GM18502 (cell line): ENCODE results near the gene KLHL13.
"Not testable (repeated sequence)": the region's sequence is repeated elsewhere in the genome, so short reads cannot be mapped to it uniquely, and the experiment has no call there.

Source experiments
- ATAC-seq: cut with Tn5 transposase; IDR thresholded peaks from one replicate; pipeline ENCODE4 v1.9.1; 2021; ENCODE audit warnings: mild to moderate bottlenecking; ENCODE audit not compliant: unreplicated experiment, poor library complexity

Gene KLHL13

DNA sequence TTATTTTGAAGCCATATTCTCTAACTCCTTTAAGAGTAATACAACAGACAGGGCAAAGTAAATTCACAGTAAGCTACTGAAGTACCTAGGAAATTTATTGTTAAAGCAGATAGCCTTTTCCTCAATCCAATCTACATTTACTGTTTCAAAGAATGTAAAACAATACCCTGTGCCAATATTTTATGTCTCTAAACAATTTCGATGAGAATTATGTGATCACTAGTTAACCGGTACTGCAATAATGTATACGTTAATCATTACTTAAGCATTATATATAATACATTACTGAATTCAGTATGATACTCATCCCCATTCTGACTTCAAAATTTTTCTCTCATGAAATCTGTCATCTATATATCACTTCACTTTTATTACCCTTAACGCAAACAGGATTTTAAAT, 28.5 kb downstream of the KLHL13 start:
- ATAC-seq = no peak

DNA sequence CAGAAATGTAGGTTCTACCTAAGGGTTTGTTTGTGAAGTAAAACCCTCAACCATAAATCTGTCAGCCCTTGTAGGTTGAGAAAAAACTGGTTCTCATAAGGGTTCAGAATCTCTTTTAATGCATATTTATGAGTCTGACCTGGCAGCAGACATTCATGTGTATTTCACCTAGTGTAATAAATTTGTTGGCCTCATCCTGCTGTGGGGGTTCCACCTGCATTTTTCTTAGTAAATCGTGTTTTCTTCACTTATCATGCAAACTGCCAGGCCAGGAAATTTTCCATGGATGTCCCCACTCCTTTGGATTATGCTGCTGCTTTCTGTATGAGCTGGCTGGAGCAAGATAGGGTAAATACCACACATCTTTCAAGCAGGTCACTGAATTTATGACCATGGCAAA, 42.4 kb downstream of the KLHL13 start:
- no peak for ATAC-seq

DNA sequence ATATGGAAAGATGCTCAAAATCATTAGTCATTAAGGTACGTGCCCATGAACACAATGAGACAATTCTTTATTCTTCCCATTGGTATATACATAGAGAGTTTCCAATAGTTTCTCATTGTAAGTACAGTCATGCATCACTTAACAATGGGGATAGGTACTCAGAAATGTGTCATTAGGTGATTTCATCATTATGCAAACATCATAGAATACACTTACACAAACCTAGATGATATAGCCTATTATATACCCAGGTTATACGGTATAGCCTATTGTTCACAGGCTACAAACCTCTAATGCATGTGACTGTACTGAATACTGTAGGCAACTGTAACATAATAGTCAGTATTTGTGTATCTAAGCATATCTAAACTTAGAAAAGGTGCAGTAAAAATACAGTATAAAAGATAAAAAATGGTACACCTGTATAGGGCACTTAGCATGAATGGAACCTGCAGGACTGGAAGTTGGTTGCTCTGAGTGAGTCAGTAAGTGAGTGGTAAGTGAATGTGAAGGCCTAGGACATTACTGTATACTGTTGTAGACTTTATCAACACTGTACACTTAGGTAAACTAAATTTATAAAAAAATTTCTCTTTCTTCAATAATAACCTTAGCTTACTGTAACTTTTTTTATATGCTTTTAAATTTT, 49.6 kb downstream of the KLHL13 start:
- no peak for ATAC-seq

DNA sequence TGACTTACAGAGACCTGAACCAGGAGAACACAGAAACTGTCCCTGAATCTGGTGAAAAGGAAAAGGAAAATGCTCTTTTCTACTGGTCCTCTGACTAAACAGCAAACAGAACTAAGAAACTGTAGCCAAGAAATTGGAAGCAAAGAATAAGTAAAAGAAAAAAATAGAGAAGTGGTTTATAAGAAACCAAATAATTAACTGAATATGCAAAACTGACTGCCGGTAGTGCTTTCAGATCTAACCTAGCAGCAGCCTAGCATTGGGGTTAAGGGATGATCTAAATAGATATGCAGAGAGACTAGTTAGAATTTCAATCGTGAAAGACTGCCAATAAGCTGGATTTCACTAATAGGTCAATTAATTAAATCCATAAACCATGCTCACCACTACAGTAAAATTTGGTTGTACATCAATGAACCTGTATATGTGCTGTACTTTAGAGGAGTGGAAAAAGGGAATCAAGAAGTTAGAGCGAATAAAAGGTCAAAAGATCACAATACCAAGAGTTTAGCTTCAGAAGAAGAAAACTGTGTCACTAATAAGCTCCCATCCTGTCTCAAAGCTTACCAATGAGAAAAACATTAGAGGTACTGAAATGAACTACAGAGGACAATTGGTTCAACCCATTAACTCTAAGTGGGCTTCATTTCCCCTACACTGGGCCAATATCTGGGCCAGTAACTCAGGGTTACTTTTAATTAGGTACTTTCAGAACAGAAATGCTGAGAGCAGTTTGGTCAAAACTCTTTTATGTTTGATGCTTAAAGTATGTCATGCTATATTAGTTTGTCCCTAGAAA, 53.6 kb downstream of the KLHL13 start:
- ATAC-seq = peak; percentile 81

DNA sequence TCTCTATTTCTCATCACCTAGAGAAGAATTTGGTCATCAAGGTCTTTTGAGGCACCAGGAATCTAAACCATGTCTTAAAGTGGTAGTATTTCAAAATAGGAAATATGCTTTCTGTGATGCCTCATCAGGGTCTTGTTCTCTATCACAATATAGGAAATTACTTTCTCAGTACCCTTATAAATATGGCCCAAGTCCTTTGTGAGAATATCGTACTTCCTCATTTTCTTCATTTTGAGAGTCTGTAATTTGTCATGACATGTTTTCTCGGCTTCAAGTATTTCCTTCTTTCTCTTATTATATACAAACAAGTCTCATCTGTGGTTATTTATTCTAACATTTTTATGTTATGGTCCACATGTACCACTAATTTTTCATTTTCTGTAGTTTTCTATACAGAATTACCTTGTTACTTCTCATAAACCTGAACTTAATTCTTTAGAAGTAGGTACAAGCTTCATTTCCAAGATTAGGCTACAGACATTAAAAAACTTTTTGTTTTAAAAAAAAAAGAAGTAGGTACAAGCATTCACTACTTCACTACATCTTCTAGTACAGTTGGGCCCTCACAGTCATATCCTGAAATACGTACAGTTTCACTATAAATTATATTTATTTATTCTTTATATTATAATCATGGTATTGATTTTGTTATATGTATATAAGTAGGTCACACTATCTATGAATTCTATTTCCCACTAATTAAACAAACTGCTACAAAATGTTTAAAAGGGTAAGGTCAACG, 54.4 kb downstream of the KLHL13 start:
- ATAC-seq = peak; percentile 70

DNA sequence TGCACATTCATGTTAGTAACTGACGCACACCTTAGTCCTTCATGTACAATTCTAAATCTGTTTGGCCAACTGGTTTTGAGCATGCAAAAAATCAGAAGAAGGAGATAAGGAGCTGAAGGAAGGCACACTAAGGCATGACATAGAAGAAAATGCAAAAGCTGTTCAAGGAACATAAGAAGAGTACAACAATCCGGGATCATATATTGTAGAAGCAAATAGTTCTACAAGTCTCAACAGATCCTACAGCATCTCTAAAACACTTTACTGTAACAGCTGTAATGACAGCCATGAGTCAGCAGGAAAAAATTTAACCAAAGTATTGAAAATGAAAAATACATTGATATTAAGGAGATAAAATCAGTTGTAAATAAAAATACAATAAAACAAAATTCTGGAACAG, 57.7 kb downstream of the KLHL13 start:
- no peak for ATAC-seq

DNA sequence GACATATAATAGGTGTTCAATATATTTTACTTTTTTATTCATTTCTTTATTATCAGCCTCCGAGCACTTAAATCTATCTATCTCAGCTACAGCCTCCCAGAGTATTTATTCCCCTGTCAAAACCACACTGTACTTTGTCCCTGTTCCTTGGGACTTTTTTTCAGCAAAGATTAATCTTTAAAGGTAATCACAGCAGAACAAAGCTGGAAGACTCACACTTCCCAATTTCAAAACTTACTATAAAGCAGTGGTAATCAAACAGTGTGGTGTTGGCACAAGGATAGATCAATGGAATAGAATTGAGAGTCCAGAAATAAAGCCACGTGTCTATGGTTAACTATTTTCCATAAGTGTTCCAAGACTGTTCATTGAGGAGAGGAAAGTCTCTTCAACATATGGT, 59.7 kb downstream of the KLHL13 start:
- no peak for ATAC-seq

DNA sequence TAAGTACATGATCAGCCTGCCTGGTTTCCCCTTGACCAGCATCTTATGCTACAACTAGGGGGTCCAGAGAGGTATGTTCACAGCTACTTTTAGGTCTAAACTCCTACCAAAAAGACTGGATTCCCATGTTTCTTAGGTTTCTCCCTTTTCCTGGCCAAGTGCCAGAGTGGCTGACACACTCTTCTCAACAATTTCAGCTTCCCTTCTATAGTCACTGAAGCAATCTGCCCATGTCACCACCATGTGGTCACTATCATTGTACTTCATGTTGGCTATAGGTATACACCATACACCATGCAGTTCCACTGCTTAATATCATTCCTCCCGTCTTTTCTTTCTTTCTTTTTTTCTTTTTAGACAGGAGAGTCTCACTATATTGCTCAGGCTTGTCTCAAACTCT, 66.9 kb downstream of the KLHL13 start:
- ATAC-seq = no peak

DNA sequence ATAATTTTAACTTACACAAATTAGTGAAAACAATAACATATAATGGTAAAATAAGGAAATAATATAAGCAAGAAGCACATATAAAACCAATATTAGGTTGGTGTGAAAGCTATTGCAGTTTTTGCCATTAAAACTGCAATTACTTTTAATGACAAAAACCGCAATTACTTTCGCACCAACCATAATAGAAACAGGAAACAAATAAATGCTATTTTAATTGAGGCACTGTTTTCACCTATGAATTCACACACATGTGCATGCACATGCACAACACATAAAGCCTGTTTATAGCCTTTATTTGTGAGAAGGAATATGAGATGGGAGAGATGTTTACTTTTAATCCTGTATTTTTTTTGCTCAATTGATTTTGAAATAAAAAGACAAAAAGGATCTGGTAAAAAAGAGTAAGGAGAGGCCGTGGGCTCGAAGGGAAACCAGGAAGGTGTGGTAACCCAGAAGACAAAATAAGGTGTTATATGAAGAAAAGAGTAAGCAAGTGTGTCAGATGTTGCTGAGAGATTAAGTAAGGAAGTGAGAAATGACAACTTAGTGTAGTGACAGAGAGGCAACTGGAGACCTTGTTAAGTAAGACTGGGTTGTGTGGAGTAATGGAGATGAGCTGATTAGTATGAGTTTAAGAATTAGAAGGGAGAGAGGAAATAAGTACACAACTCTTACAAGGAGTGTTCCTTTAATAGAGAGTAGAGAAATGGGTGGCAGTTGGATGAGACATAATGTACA, 69.0 kb downstream of the KLHL13 start:
- ATAC-seq = no peak

DNA sequence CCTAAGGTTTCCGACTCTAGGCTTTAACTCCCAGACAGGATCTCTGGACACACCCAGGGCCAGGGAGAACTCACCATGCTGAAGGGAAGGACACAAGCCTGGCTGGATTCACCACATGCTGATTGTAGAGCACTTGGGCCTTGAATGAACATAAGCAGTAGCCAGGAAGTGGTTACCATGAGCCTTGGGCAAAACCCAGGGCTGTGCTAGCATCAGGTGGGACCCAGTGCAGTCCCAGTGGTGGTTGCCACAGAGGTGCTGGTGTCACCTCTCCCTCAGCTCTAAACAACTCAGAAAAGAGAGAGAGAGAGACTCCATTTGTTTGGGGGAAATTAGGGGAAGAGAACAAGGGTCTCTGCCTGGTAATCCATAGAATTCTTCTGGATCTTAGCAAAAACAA, 77.0 kb downstream of the KLHL13 start:
- no peak for ATAC-seq

DNA sequence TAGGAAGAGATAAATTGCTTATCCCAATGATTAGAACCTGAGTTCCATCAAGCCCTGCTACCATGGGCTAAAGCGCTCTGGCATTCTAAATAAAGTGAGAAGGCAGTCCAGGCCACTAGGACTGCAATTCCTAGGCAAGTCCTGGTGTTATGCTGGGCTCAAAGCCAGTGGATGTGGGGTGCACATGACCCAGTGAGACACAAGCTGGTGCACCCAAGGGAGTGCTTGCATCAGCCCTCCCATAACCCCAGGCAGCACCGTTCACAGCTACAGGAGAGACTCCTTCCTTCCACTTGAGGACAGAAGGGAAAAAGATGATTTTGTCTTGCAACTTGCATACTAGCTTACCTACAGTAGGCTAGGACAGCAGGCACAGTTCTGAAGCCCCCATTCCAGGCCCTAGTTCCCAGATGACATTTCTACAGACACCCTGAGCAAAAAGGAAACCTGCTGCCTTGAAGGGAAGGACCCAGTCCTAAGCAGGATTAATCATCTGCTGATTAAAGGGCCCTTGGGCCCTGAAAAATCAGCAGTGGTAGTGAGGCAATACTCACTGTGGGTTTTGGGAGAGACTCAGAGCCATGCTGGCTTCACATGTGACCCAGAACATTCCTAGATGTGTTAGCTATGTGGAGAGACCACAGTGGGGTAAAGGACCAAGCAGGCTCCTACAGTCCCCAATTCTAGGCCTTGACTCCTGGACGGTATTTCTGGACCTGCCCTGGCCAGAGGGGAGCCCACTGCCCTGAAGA, 77.8 kb downstream of the KLHL13 start:
- ATAC-seq = no peak

DNA sequence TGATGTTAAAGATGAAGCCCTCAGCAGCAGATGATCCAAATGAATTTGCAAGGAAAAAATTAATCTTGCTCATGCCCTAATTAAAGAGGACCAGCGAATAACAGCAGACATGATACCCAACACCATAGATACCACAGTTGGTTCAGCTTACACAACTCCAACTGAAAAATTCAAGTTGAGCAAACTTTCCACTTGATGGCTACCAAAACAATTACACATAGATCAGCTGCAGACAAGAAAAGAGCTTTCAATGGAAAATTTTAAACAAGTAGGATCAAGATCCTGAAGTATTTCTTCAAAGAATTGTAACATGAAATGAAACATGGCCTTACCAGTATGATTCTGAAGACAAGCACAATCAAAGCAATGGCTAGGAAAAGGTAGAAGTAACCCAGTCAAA, 90.0 kb downstream of the KLHL13 start:
- ATAC-seq = no peak

DNA sequence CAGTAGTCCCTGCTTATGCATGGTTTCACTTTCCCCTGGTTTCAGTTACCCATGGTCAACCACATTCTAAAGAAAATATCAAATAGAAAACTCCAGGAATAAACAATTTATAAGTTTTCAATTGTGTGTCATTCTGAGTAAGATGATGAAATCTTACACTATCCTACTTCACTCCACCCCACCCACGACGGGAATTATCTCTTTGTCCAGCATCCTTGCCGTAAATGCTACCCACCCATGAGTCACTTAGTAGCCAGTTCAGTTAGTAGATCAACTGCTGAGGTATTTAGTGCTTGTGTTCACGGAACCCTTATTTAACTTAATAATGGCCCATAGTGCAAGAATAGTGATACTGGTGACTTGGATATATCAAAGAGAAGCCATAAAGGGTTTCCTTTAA, 91.4 kb downstream of the KLHL13 start:
- no peak for ATAC-seq

DNA sequence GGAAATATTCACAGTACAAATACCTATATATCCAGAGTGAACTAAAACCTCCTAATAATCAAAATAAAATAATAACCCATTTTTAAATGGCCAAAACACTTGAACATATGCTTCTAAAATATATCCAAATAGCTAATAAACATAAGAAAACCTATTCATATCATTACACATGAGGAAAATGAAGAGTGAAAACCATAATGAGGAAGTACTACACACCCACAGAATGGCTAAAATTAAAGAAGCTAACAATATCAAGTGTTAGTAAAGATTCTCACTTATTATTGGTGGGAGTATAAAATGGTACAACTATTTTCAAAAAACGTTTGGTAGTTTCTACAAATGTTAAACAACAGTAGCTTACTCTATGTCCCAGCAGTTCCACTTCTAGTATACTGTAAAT, 92.1 kb downstream of the KLHL13 start:
- ATAC-seq = no peak

DNA sequence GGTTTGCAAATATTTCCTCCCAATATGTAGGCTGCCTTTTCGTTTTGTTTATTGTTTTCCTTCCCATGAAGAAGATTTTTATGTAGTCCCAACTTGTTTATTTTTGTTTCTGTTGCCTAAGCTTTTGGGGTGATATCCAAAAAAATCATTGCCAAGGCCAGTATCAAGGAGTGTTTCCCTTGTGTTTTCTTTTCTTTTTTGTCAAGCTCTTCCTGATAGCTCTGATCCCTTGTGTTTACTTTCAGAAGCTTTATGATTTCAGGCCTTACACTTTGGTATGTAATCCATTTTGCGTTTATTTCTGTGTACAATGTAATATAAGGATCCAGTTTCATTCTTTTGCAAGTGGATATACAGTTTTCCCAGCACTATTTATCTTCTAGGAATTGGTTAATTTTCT, 93.9 kb downstream of the KLHL13 start:
- ATAC-seq = no peak

DNA sequence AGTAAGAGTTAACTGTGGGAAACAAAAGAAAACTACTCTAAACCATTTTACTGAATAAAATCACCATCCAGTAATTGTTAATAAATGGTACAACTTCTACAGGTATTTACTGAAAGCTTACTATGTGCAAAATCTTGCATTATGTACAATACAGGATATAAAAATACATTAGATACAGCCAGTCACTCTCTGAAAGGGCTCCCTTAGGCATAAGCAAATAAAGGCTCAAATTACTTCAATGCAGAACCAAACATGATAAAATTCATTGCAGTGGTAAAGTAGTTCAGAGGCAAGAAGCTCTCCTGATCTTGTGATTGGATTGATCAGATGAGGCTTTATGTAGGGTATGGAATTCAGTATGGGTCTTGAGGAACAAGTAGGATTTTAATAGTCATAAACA, 100.2 kb downstream of the KLHL13 start:
- no peak for ATAC-seq

DNA sequence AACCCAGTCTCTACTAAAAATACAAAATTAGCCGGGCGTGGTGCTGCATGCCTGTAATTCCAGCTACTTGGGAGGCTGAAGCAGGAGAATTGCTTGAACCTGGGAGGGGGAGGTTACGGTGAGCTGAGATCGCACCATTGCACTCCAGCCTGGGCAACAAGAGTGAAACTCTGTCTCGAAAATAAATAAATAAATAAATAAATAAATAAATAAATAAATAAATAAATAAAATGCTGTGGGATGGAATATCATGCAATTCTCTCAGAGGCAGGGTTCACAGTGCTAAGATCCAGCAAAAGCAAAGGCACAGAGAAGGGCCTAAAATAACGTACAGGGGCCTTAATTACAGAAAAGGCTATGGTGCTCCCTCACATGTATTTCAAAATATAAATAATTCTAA, 114.2 kb downstream of the KLHL13 start:
- ATAC-seq = not testable (repeated sequence)

DNA sequence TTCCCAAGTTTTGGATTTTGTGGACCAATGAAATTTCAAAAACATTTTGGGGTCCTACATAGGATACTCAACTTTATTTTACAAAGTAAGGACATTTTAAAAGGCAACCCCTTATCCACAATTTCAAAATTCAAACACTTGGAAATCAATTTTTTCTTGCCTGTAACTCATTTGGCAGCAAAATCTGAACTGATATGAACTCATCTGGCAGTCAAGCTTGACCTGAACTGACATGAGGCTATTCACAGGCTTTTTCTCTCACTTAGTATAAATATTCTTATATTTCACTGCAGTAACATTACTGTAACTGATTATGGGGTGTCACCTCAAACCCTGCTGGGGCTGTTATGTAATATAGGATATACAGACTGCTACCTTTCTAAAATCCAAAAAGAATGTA, 116.1 kb downstream of the KLHL13 start:
- ATAC-seq = no peak

DNA sequence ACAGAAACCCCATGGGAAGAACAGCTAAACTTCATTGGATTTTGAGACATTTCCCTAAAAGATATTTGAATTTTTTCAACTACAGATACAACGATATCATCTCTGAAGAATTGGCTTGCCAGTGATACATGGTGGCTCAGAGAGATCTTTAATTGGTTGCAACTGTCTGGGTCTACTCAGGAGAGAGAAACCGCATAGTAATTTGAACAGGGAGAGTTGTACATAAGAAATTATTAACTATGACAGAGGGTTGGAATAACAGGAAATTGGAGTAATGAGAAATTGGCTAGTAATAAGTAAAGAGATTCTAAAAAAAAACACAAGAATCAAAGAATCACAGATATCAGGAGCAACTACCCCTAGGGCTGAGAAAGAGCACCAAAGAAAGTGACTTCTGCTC, 118.4 kb downstream of the KLHL13 start:
- no peak for ATAC-seq

DNA sequence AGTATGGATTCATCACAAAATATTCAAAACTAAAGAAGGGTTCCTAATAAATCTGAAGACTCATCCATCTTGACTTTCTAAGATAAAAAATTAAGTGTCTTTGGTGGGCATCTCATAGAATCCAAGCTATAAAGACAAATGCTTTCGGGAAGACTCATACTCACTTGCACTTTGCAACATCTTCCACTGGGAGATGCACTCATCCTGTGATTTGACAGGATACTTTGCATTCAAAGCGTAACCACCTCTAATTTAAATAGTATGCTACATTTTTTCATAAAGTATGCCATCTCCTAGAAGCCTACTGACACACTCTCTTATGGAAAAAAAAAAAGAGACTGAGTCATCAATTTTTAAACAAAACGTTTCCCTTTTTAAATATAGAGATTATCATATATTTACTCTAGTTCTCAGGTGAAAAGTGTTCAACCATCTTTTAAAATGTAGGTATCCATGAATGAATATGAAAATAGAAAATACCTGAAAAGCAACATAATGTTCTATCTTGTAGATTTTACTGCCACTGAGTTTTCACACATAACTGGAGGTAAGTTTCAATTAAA, 119.6 kb downstream of the KLHL13 start:
- no peak for ATAC-seq
